Measurements from ENCODE around the gene DCHS2.

GRCh38 chr4:154425514-154425913 lies 66.1 kb downstream of the DCHS2 start:
- no peak for TF ChIP-seq CTCF (IDR thresholded peaks at IDR 0.05)
- TF ChIP-seq EZH2phosphoT487 (IDR thresholded peaks at IDR 0.05): no peak
- TF ChIP-seq EZH2 (IDR thresholded peaks at IDR 0.05): no peak

Data from neural progenitor cell (in vitro differentiated cells).